NCI-H1930 (cell line): ENCODE results near the gene EYS.

Experiments used
- DNase-seq, 2 experiments: peaks; one replicate each; lab custom pipeline; 2025; lab: John Stamatoyannopoulos, UW

The EYS gene

GRCh38 chr6:64238071-64238470 lies 1469.0 kb downstream of the EYS start:
- DNase-seq, result no peak

DNA sequence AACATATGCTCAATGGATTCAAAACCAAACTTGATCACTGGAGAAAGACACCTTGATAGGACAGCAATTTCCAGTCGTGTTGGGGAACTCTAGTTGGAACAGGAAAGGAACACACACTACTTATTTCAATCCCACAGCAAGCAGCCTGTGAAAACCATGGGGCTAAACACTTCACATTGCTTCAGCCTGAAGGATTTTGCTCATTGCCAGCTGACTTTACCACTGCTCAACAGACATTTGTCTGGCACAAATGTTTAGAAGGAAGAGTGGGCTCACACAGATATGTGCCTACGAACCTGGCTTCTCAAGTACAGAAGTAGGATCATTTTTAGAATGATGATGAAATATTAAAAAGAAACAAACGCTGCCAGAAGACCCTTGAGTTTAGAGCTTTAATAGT lies 1473.3 kb downstream of the EYS start:
- DNase-seq, result no peak

- DNase-seq, result no peak
Observed at GRCh38 chr6:64231928-64232327, 1475.1 kb downstream of the EYS start.

DNA sequence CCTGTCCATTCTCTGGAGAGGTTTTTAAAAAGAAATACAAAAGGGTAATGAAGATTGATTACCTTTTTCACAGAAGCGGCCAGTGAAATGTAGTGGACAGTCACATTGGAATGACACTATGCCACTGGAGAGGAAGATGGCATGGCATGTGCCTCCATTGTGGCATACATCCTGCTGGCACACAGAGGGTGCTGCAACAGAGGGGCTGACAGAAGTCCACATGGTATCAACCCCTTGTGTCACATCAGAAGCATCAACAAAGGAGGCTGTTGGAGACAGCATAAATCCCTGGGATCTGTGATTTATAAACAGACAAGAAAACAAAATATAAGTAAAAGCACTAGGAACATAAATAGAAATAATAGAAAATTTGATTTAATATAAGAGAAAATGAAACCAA lies 1476.5 kb downstream of the EYS start:
- DNase-seq, result no peak

DNA sequence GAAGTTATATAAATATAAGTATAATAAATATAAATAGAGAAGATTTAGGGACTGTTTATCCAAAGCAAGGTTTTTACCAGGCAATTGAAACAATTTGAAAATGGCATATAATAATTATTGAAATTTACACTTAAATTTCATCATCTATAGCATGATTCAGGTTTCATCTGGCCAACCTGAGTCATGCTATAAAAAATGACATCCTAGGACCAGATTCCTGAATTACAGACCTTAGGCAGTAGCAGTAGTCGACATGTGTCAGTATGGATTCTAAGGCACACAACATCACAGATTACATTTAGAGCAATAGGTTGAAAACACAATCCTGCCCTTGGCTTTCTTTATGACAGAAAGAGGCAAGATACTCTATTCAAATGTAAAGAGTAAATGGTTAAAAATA lies 1479.2 kb downstream of the EYS start:
- DNase-seq, result no peak

- DNase-seq, result no peak
Observed at GRCh38 chr6:64225503-64225902, 1481.5 kb downstream of the EYS start.

GRCh38 chr6:64224819-64225218 lies 1482.2 kb downstream of the EYS start:
- no peak for DNase-seq

GRCh38 chr6:64221776-64222175 lies 1485.2 kb downstream of the EYS start:
- DNase-seq, result no peak

DNA sequence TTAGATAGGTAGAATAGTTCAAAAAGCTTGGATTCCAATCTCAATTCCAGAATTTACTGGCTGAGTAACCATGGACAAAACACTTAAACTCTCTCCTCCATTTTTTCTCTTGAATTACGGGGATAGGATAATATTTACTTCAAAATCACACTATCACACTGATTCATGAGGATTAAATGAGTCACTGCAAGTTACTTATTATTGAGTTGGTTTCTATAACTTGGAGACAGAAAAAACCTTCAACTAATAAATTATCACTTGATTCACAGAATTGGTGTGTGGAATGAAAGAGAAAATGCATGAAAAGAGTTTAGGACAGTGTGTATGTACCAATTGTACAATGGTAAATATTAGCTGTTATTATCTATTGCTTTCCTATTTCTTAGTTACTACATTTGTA lies 1486.2 kb downstream of the EYS start:
- DNase-seq, result no peak

DNA sequence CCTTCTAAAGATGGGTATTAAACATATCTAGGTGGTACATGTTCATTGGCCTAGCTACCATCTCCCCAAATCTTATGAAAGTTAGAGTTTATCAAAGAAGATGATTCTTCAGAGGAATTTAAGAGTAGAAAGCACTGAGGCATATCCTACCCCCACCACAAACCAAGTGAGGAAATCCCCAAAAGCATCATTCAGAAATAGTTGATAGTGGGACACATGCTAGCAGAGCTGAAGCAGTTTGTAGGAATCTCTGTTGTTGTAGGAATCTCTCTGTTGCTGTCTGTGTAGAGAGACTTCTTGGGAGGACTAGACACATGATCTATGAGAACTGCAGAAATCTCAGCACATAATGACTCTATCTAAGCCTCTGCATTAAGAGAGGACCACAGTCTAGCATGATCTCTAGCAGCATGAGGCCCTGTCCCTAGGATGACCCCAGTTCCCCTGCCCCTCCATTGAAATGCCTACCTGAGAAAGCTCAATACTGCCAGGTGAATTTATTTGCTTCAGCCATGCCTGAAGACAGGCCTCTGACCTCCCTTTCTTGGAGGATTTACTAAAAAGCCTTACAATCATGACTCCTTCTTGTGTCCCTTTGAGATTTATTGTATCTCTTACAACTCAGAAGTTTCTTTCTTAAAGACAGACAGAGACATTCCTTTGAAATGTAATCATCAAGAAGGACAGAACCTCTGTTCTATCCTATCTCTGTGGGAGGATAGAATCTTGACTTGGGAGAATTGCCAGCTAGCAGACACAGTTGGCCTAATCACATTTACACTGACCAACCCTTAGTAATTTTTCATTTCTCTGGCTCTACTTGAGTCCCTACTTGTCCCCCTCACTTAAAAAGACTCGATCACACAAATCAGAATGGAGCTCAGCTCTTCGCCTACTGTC lies 1489.1 kb downstream of the EYS start:
- DNase-seq, result no peak

- no peak for DNase-seq
Observed at GRCh38 chr6:64214373-64214772, 1492.7 kb downstream of the EYS start.

- no peak for DNase-seq
Observed at GRCh38 chr6:64213697-64214096, 1493.3 kb downstream of the EYS start.

- no peak for DNase-seq
Observed at GRCh38 chr6:64197246-64197645, 1509.8 kb downstream of the EYS start.

- no peak for DNase-seq
Observed at GRCh38 chr6:64186592-64186991, 1520.4 kb downstream of the EYS start.

GRCh38 chr6:64185621-64186020 lies 1521.4 kb downstream of the EYS start:
- no peak for DNase-seq

- no peak for DNase-seq
Observed at GRCh38 chr6:64175296-64175695, 1531.7 kb downstream of the EYS start.

DNA sequence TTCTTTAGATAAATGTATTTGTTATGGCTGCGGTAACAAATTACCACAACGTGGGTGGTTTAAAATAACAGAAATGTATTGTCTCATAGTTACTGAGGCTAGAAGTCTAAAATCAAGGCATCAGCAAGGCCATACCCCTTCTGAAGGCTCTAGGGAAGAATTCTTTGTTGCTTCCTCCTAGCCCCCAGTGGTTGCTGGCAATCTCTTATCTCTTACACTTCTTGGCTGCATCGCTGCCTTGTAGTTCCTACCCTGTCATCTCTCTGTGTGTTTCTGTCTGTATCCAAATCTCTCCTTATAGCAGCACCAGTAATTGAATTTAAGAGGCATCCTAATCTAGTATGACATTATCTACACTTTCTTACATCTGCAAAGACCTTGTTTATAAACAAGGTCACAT lies 1536.7 kb downstream of the EYS start:
- no peak for DNase-seq

DNA sequence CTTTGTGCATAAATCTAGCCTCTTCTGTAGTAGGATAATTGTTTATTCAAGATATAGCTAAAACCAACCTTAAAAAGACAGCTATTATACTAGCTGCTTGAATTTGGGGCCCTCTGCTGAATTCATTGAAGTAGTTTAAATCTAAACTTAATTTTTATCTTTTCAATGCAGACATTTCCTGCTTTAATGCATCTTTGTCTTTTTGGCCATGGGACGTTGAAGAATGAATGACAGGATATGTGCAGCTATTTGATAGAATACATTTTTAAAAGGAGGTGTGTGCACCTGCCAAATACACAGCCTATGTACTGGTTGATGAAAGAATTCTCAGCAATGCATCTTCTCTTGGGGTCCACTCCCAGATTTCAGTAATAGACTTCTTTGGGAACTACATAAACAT lies 1546.5 kb downstream of the EYS start:
- DNase-seq, result no peak

DNA sequence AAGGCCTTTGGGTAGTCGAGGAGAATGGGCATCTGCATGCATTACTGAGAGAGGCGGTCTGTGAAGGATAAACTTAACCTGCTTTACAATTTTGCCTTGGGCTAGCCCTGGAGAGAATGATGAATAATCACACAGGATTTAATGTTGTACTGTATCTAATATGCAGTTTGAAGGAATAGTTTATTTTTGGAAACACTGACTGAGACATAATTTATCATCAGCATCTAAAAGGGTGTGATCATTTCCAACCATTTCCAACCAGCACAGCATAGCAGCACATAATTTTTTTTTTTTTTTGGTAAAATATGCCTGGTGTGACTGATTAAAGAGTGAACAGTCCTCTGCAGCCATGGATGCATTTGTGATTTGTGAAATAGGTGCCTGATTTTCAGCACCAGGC lies 1552.0 kb downstream of the EYS start:
- no peak for DNase-seq

DNA sequence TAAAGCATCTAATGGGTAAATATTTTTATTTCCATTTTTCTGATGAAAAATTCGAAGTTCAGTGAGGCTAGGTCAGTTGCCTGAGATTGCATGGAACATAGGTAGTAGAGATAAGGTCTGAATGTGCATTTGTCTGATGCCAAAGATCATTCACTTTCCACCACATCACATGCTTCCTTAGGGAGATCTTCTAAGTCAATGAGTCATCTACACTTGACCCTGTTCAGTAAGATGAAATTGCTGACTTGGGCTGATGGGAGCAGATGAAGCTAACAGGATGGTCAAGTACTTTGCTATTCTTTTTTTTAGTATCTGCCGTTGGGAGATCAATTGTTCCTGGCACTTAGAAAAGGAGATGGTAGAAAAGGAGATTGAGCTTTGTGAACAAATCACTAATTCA lies 1560.2 kb downstream of the EYS start:
- no peak for DNase-seq

- no peak for DNase-seq
Observed at GRCh38 chr6:64146094-64146493, 1560.9 kb downstream of the EYS start.

DNA sequence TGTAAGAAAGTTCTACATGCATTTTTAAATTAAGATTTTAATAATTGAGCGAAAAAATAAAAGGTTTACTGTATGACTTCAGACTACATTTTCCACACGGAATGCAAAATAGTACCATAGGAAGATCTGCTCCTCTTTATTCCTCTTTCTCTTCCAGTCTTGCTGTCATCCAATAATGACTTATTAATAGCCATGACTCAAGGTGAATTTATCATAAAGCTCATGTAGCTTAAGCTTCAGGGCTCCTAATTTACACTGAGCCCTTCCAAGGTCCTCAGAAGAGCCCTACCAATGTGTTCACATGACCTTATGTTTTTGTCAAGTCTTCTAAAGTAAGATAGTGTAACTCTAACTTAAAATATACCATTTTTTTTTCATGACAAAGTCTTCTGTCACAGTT lies 1561.4 kb downstream of the EYS start:
- no peak for DNase-seq

- no peak for DNase-seq
Observed at GRCh38 chr6:64143101-64143500, 1563.9 kb downstream of the EYS start.

DNA sequence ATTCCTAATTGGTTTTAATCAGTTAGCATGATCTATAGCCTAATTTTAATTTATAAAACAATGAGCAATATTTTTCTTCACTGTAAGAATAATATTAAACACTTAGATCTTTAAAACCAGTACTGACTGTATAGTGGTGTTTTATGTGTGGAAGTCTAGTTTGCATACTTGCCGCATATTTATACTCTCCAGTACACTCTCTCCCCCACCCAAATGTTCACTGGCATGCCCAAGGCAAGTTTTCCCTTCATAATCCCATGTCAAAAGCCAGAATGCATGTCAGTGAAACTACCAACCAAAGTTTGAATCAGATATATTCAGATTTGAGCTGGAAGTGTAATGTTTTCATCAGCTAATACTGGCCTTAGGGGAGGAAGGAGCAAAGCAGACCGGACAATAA lies 1565.3 kb downstream of the EYS start:
- DNase-seq, result no peak
